ENCODE measurements around the gene VWF.

VWF gene

GRCh38 chr12:5965950-5966383 is 158.5 kb downstream of the VWF start:
- Histone ChIP-seq H3K4me3 (ENCODE audit: low read depth, low read length) (no peak overlapping the region), H3K36me3 (ENCODE audit: control insufficient read depth, insufficient read depth, low read length) (no peaks in the 10 kb centered on the region)

GRCh38 chr12:5964913-5965900 is 159.3 kb downstream of the VWF start:
- H3K27me3 ChIP-seq (ENCODE audit: control insufficient read depth, insufficient read depth, low read length), result no peaks in the 10 kb centered on the region; the same call in 1 of the 2 replicates
- peak overlapping the region; percentile 6; the same call in 1 of the 2 replicates for H3K4me3 ChIP-seq (ENCODE audit: low read depth, low read length)
- H3K9me3 ChIP-seq (ENCODE audit: control insufficient read depth, insufficient read depth, low read depth, low read length), result no peaks in the 10 kb centered on the region
- no peak overlapping the region for H3K27ac ChIP-seq (ENCODE audit: low read depth, low read length)
- H3K36me3 ChIP-seq (ENCODE audit: control insufficient read depth, insufficient read depth, low read length), result no peaks in the 10 kb centered on the region
- H3K9ac ChIP-seq (ENCODE audit: low read length), result peak overlapping the region; percentile 13
- peaks cover 29% of the 10 kb centered on the region for H3K4me1 ChIP-seq (ENCODE audit: control insufficient read depth, insufficient read depth, low read length)

More at GRCh38 chr12:5965950-5966383, 158.5 kb downstream of the VWF start:
- Histone ChIP-seq H3K4me1 (ENCODE audit: control insufficient read depth, insufficient read depth, low read length) (peaks cover 29% of the 10 kb centered on the region), H3K27ac (ENCODE audit: low read depth, low read length) (no peak overlapping the region), H3K9ac (ENCODE audit: low read length) (no peak overlapping the region), H3K27me3 (ENCODE audit: control insufficient read depth, insufficient read depth, low read length) (no peaks in the 10 kb centered on the region; the same call in 1 of the 2 replicates), H3K9me3 (ENCODE audit: control insufficient read depth, insufficient read depth, low read depth, low read length) (no peaks in the 10 kb centered on the region)

DNA sequence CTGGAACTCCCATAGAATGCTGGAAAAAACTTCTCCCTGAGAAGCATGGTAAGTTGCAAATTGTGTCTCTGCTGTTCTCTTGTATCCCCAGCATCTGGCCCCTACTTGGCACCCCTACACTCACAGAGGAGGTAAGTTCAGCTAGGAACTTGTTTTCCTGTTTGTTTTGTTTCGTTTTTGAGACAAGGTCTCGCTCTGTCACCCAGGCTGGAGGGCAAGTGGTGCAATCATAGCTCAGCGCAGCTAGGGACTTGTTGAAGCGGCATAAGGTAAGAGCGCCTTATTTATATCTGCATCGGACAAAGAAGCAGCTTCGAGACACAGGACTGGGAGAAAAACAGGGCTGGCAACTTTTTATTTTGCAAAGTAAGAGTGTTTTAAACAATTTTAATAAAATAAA is 161.0 kb downstream of the VWF start:
- H3K27me3 ChIP-seq (ENCODE audit: control insufficient read depth, insufficient read depth, low read length), result no peaks in the 10 kb centered on the region; the same call in 1 of the 2 replicates
- no peak overlapping the region for H3K4me3 ChIP-seq (ENCODE audit: low read depth, low read length)
- H3K9me3 ChIP-seq (ENCODE audit: control insufficient read depth, insufficient read depth, low read depth, low read length), result no peaks in the 10 kb centered on the region
- H3K27ac ChIP-seq (ENCODE audit: low read depth, low read length), result no peak overlapping the region
- no peak overlapping the region for H3K9ac ChIP-seq (ENCODE audit: low read length)
- peaks cover 18% of the 10 kb centered on the region for H3K4me1 ChIP-seq (ENCODE audit: control insufficient read depth, insufficient read depth, low read length)
- H3K36me3 ChIP-seq (ENCODE audit: control insufficient read depth, insufficient read depth, low read length), result no peaks in the 10 kb centered on the region

DNA sequence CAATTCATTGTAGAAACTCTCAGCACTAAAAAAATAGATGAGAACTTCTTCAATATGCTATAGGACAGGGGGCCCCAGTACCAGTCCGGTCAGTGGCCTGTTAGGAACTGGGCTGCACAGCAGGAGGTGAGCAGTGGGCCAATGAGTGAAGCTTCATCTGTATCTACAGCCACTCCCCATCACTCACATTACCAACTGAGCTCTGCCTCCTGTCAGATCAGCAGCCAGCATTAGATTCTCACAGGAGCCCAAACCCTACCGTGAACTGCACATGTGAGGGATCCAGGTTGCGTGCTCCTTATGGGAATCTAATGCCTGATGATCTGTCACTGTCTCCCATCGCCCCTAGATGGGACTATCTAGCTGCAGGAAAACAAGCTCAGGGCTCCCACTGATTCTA is 163.7 kb downstream of the VWF start:
- peaks cover 18% of the 10 kb centered on the region for H3K4me1 ChIP-seq (ENCODE audit: control insufficient read depth, insufficient read depth, low read length)
- H3K27me3 ChIP-seq (ENCODE audit: control insufficient read depth, insufficient read depth, low read length), result no peaks in the 10 kb centered on the region; the same call in 1 of the 2 replicates
- no peaks in the 10 kb centered on the region for H3K9me3 ChIP-seq (ENCODE audit: control insufficient read depth, insufficient read depth, low read depth, low read length)
- H3K27ac ChIP-seq (ENCODE audit: low read depth, low read length), result no peak overlapping the region
- no peaks in the 10 kb centered on the region for H3K36me3 ChIP-seq (ENCODE audit: control insufficient read depth, insufficient read depth, low read length)
- H3K4me3 ChIP-seq (ENCODE audit: low read depth, low read length), result no peak overlapping the region
- no peak overlapping the region for H3K9ac ChIP-seq (ENCODE audit: low read length)

DNA sequence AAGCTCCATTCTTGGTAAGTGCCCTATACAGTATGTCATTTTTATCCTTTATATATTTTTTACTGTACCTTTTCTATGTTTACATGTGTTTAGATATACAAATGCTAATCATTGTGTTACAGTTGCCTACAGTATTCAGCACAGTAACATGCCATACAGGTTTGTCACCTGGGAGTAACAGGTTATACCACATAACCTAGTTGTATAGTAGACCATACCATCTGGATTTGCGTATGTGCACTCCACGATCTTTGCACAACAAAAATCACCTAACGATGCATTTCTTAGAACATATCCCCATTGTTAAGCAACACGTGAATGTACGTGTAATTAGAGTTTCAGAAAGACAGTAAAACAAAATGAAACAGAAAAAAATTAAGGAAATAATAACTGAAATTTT is 167.5 kb downstream of the VWF start:
- Histone ChIP-seq H3K27ac (ENCODE audit: low read depth, low read length) (no peak overlapping the region), H3K9me3 (ENCODE audit: control insufficient read depth, insufficient read depth, low read depth, low read length) (no peaks in the 10 kb centered on the region)

GRCh38 chr12:5954661-5955060 is 169.8 kb downstream of the VWF start:
- H3K9ac ChIP-seq (ENCODE audit: low read length), result no peak overlapping the region
- H3K4me3 ChIP-seq (ENCODE audit: low read depth, low read length), result no peak overlapping the region
- no peaks in the 10 kb centered on the region for H3K36me3 ChIP-seq (ENCODE audit: control insufficient read depth, insufficient read depth, low read length)
- H3K4me1 ChIP-seq (ENCODE audit: control insufficient read depth, insufficient read depth, low read length), result no peaks in the 10 kb centered on the region
- peaks cover 8% of the 10 kb centered on the region; the same call in 1 of the 2 replicates for H3K27me3 ChIP-seq (ENCODE audit: control insufficient read depth, insufficient read depth, low read length)
- H3K27ac ChIP-seq (ENCODE audit: low read depth, low read length), result no peak overlapping the region
- no peaks in the 10 kb centered on the region for H3K9me3 ChIP-seq (ENCODE audit: control insufficient read depth, insufficient read depth, low read depth, low read length)

More for the DNA sequence above, 167.5 kb downstream of the VWF start:
- no peak overlapping the region for H3K4me3 ChIP-seq (ENCODE audit: low read depth, low read length)
- H3K27me3 ChIP-seq (ENCODE audit: control insufficient read depth, insufficient read depth, low read length), result no peaks in the 10 kb centered on the region
- no peaks in the 10 kb centered on the region for H3K4me1 ChIP-seq (ENCODE audit: control insufficient read depth, insufficient read depth, low read length)
- H3K9ac ChIP-seq (ENCODE audit: low read length), result no peak overlapping the region
- no peaks in the 10 kb centered on the region for H3K36me3 ChIP-seq (ENCODE audit: control insufficient read depth, insufficient read depth, low read length)

GRCh38 chr12:5953835-5954586 is 170.5 kb downstream of the VWF start:
- H3K4me3 ChIP-seq (ENCODE audit: low read depth, low read length), result no peak overlapping the region
- H3K4me1 ChIP-seq (ENCODE audit: control insufficient read depth, insufficient read depth, low read length), result no peaks in the 10 kb centered on the region
- no peaks in the 10 kb centered on the region for H3K9me3 ChIP-seq (ENCODE audit: control insufficient read depth, insufficient read depth, low read depth, low read length)
- no peak overlapping the region for H3K9ac ChIP-seq (ENCODE audit: low read length)
- no peak overlapping the region for H3K27ac ChIP-seq (ENCODE audit: low read depth, low read length)
- peaks cover 8% of the 10 kb centered on the region; the same call in 1 of the 2 replicates for H3K27me3 ChIP-seq (ENCODE audit: control insufficient read depth, insufficient read depth, low read length)
- H3K36me3 ChIP-seq (ENCODE audit: control insufficient read depth, insufficient read depth, low read length), result no peaks in the 10 kb centered on the region

- Histone ChIP-seq H3K9me3 (ENCODE audit: control insufficient read depth, insufficient read depth, low read depth, low read length) (no peaks in the 10 kb centered on the region), H3K4me3 (ENCODE audit: low read depth, low read length) (no peak overlapping the region), H3K36me3 (ENCODE audit: control insufficient read depth, insufficient read depth, low read length) (no peaks in the 10 kb centered on the region), H3K9ac (ENCODE audit: low read length) (no peak overlapping the region), H3K27ac (ENCODE audit: low read depth, low read length) (no peak overlapping the region), H3K27me3 (ENCODE audit: control insufficient read depth, insufficient read depth, low read length) (peaks cover 22% of the 10 kb centered on the region), H3K4me1 (ENCODE audit: control insufficient read depth, insufficient read depth, low read length) (no peaks in the 10 kb centered on the region; the same call in 1 of the 2 replicates)
These were observed 172.4 kb downstream of the VWF start for GRCh38 chr12:5952031-5952430.

DNA sequence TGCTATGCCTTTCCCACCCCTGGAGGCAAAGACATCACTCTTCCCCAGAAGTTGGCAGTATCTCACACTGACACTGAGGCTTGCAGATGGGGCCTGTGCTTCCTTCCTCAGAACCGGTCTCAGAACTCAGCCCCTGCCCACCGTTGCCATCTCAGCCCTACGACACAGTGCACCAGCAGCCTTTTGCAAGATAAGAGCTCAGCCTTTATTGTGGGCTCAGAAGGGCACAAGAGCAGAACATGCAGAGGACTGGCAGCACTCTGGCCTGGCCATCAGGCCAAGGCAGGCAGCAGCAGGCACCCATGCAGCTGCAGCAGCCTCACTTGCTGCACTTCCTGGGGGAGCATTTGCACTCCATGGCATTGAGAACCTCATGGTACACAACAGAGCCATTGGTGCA is 175.8 kb downstream of the VWF start:
- Histone ChIP-seq H3K36me3 (ENCODE audit: control insufficient read depth, insufficient read depth, low read length) (no peaks in the 10 kb centered on the region), H3K4me3 (ENCODE audit: low read depth, low read length) (no peak overlapping the region), H3K27ac (ENCODE audit: low read depth, low read length) (no peak overlapping the region), H3K4me1 (ENCODE audit: control insufficient read depth, insufficient read depth, low read length) (peaks cover 3% of the 10 kb centered on the region; the same call in 1 of the 2 replicates), H3K9ac (ENCODE audit: low read length) (no peak overlapping the region), H3K9me3 (ENCODE audit: control insufficient read depth, insufficient read depth, low read depth, low read length) (no peaks in the 10 kb centered on the region), H3K27me3 (ENCODE audit: control insufficient read depth, insufficient read depth, low read length) (peaks cover 53% of the 10 kb centered on the region)

DNA sequence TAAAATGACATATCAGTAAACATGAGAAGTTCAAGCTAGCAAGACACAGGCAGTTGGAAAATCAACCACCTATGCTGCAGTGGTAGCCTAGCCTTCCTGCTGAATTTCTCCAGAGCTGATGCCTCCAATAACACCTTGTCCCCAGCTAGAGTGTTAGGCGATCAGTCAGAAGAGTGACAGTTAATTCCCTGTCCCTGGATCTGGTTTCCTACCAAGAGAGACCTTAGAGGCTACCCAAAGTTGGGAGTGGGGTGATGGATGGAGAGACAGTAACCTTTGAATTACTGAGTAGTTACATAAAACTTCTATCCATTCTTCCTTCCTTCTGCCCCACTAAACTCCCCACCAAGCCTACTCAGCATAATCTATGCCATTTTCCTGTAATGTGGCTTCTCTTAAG is 177.5 kb downstream of the VWF start:
- Histone ChIP-seq H3K4me3 (ENCODE audit: low read depth, low read length) (no peak overlapping the region), H3K4me1 (ENCODE audit: control insufficient read depth, insufficient read depth, low read length) (peaks cover 3% of the 10 kb centered on the region; the same call in 1 of the 2 replicates), H3K36me3 (ENCODE audit: control insufficient read depth, insufficient read depth, low read length) (no peaks in the 10 kb centered on the region), H3K27me3 (ENCODE audit: control insufficient read depth, insufficient read depth, low read length) (peaks cover 59% of the 10 kb centered on the region), H3K9ac (ENCODE audit: low read length) (no peak overlapping the region), H3K9me3 (ENCODE audit: control insufficient read depth, insufficient read depth, low read depth, low read length) (no peaks in the 10 kb centered on the region), H3K27ac (ENCODE audit: low read depth, low read length) (no peak overlapping the region)
